IMR-90 (cell line): ENCODE data around the gene BATF. TPM values are rescaled to one million over a fixed set of nuclear protein-coding genes. Genes with fewer than 3 reads are reported as not detected.

Experiments
- ATAC-seq: fragments of 200-7000 bp; cut with Tn5 transposase; 2 replicates; pipeline ENCODE4 v1.9.1; 2020; ENCODE audit warnings: low read depth, mild to moderate bottlenecking, moderate library complexity
- BruUV-seq: library from RNA; stranded (reverse); fragments of 400-500 nt; replicated peaks from 2 replicates; lab custom pipeline; 2021; lab: Mats Ljungman, UMichigan
- CTCF ChIA-PET: fragments of 300-600 bp; formaldehyde crosslinking; extraction: SDS; loops from one replicate; lab custom pipeline; 2021; ENCODE audit warnings: antibody characterized with exemption; lab: Yijun Ruan, JAX
- POLR2A ChIA-PET: fragments of 300-600 bp; sonication (Branson Sonifier 250); formaldehyde crosslinking; loops from one replicate; lab custom pipeline; 2022; ENCODE audit warnings: antibody characterized with exemption; ENCODE audit not compliant: unreplicated experiment; lab: Charles Lee
- DNase-seq: peaks from one replicate; pipeline ENCODE4 v3.0.0; 2013
- H2AFZ ChIP-seq: replicated peaks from 2 replicates; pipeline ENCODE3; 2013; ENCODE audit warnings: low read length, mild to moderate bottlenecking; ENCODE audit not compliant: poor library complexity
- H2AK5ac ChIP-seq: 2 replicates; pipeline ENCODE4 v1.6.1; 2013; ENCODE audit warnings: low read depth, low read length, inconsistent platforms
- H2AK9ac ChIP-seq: replicated peaks from 2 replicates; pipeline ENCODE3; 2013; ENCODE audit warnings: mild to moderate bottlenecking, low read depth, low read length, moderate library complexity; ENCODE audit not compliant: poor library complexity
- H2BK120ac ChIP-seq: 2 replicates; pipeline ENCODE4 v1.6.1; 2013; ENCODE audit warnings: low read depth, low read length, inconsistent platforms
- H2BK15ac ChIP-seq: 3 replicates; pipeline ENCODE4 v1.6.1; 2013; ENCODE audit warnings: low read depth, low read length, inconsistent platforms
- H2BK20ac ChIP-seq: 2 replicates; pipeline ENCODE4 v1.6.1; 2013; ENCODE audit warnings: low read depth, mild to moderate bottlenecking, inconsistent platforms, low read length, moderate library complexity
- H2BK5ac ChIP-seq: 2 replicates; pipeline ENCODE4 v1.6.1; 2013; ENCODE audit warnings: mild to moderate bottlenecking, low read depth, low read length, inconsistent platforms; ENCODE audit not compliant: poor library complexity, severe bottlenecking
- H3K14ac ChIP-seq: replicated peaks from 2 replicates; pipeline ENCODE4 v1.6.1; 2013; ENCODE audit warnings: low read depth, low read length, inconsistent platforms
- H3K18ac ChIP-seq: 2 replicates; pipeline ENCODE4 v1.6.1; 2013; ENCODE audit warnings: low read depth, low read length, control low read depth
- H3K23ac ChIP-seq: 2 replicates; pipeline ENCODE4 v1.6.1; 2013; ENCODE audit warnings: low read depth, low read length, inconsistent platforms
- H3K27ac ChIP-seq: 2 replicates; pipeline ENCODE4 v1.5.1; 2013; ENCODE audit warnings: mild to moderate bottlenecking, control low read depth, low read length; ENCODE audit not compliant: insufficient read depth
- H3K27me3 ChIP-seq: 2 replicates; pipeline ENCODE4 v1.6.1; 2013; ENCODE audit warnings: low read length; ENCODE audit not compliant: control insufficient read depth, insufficient read depth
- H3K36me3 ChIP-seq: 2 replicates; pipeline ENCODE4 v1.6.1; 2013; ENCODE audit warnings: low read length, mixed read lengths; ENCODE audit not compliant: control insufficient read depth, insufficient read depth
- H3K4ac ChIP-seq: 2 replicates; pipeline ENCODE4 v1.6.1; 2013; ENCODE audit warnings: low read depth, low read length, inconsistent platforms
- H3K4me1 ChIP-seq: 2 replicates; pipeline ENCODE4 v1.6.1; 2013; ENCODE audit warnings: low read length, mixed read lengths; ENCODE audit not compliant: control insufficient read depth, insufficient read depth
- H3K4me2 ChIP-seq: 2 replicates; pipeline ENCODE4 v1.6.1; 2013; ENCODE audit warnings: low read depth, mild to moderate bottlenecking, control low read depth, low read length, moderate library complexity
- H3K4me3 ChIP-seq: 2 replicates; pipeline ENCODE4 v1.5.1; 2013; ENCODE audit warnings: low read depth, mild to moderate bottlenecking, control low read depth, low read length, moderate library complexity; ENCODE audit not compliant: insufficient read depth
- H3K56ac ChIP-seq: 2 replicates; pipeline ENCODE4 v1.6.1; 2013; ENCODE audit warnings: low read length, inconsistent platforms; ENCODE audit not compliant: insufficient read depth; ENCODE audit errors: extremely low read depth
- H3K79me1 ChIP-seq, 2 experiments: 2 replicates each; pipeline ENCODE4 v1.6.1; 2013; ENCODE audit warnings: low read length in 2 of 2, inconsistent platforms in 1 of 2, low read depth in 1 of 2
- H3K9ac ChIP-seq: 2 replicates; pipeline ENCODE4 v1.6.1; 2013; ENCODE audit warnings: low read depth, low read length, control low read depth
- H3K9me1 ChIP-seq: 2 replicates; pipeline ENCODE4 v1.6.1; 2013; ENCODE audit warnings: low read length, inconsistent platforms; ENCODE audit not compliant: insufficient read depth
- H3K9me3 ChIP-seq: 2 replicates; pipeline ENCODE4 v1.6.1; 2013; ENCODE audit warnings: low read length; ENCODE audit not compliant: control insufficient read depth, insufficient read depth
- H4K20me1 ChIP-seq: 2 replicates; pipeline ENCODE4 v1.6.1; 2013; ENCODE audit warnings: low read length, inconsistent platforms; ENCODE audit not compliant: insufficient read depth
- H4K5ac ChIP-seq: 2 replicates; pipeline ENCODE4 v1.6.1; 2013; ENCODE audit warnings: mild to moderate bottlenecking, low read depth, low read length, control low read depth
- H4K8ac ChIP-seq, 2 experiments: 2 replicates each; pipeline ENCODE4 v1.6.1; 2013; ENCODE audit warnings: low read depth in 2 of 2, low read length in 2 of 2, control low read depth in 1 of 2, inconsistent platforms in 1 of 2
- H4K91ac ChIP-seq: 2 replicates; pipeline ENCODE4 v1.6.1; 2013; ENCODE audit warnings: low read depth, low read length, inconsistent platforms; ENCODE audit not compliant: insufficient read depth
- CHD1 ChIP-seq: IDR thresholded peaks from 2 replicates; pipeline ENCODE4 v1.6.1; 2012; ENCODE audit warnings: low read depth, low read length, improper control_type of control experiment
- NFE2L2 ChIP-seq: fragments of 150-350 bp; IDR thresholded peaks from 2 replicates; pipeline ENCODE4 v1.6.1; 2016; ENCODE audit warnings: low read depth, mild to moderate bottlenecking, low read length
- WGBS, 2 experiments: methylation state at CpG; one replicate each; pipeline versions ENCODE4 v1.1.5 to v1.1.7; 2013; ENCODE audit warnings: missing lambda C conversion rate in 2 of 2; ENCODE audit not compliant: insufficient read length in 1 of 2; ENCODE audit errors: extremely low coverage in 2 of 2; 5-methylcytosine and 5-hydroxymethylcytosine counted together
- dilution Hi-C: fragments of 300-500 bp; cut with HindIII; formaldehyde crosslinking; loops from one replicate; pipeline ENCODE4 v1.14.3; 2018; ENCODE audit warnings: low sequenced_read_pairs; ENCODE audit not compliant: unreplicated experiment
- in situ Hi-C: fragments of 300-500 bp; cut with MboI; formaldehyde crosslinking; loops from 3 replicates; pipeline ENCODE4 v1.14.3; 2019; ENCODE audit warnings: low sequenced_read_pairs, inconsistent platforms, mixed read lengths
- intact Hi-C: fragments of 100-400 bp; cut with micrococcal nuclease; formaldehyde crosslinking; loops from 2 replicates; pipeline ENCODE4 v1.10.0; 2022
- polyA plus RNA-seq, 3 experiments: library from polyadenylated mRNA; depleted of rRNA; stranded (reverse); fragments of >200 nt; gene quantifications; 2 replicates each; pipeline ENCODE4 v1.2.3, GENCODE V29; 2012; ENCODE audit warnings: low replicate concordance in 1 of 3
- total RNA-seq: library from RNA; depleted of rRNA; stranded (reverse); fragments of >200 nt; gene quantifications from 2 replicates; pipeline ENCODE4 v1.2.3, GENCODE V29; 2012

BATF gene
- total and polyA plus RNA-seq, 2 of the 4 experiments (the other 2 are of a cell fraction) = not detected

DNA sequence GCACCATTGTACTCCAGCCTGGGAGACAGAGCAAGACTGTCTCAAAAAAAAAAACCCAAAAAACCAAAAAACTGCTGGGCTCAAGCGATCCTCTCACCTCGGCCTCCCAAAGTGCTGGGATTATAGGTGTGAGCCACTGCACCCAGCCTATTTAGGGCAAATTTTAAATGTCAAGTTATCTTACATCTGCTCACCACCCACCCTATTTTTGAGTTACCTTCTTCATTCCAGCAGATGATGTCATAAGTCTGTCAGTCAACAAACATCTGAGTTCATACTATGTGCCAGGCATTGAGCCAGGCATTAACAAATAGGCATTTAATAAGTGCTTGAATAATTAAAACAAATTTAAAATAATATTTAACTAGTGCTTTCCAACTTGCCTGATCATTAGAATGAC, 21.5 kb downstream of the BATF start:
- DNase-seq (no peak), ATAC-seq (no peak)
- Histone ChIP-seq H3K79me1 (no peaks in the 10 kb centered on the region), H3K18ac (no peak overlapping the region), H4K5ac (no peak overlapping the region), H3K9me3 (no peaks in the 10 kb centered on the region), H3K27me3 (peaks cover 12% of the 10 kb centered on the region), H2AK9ac (no peak overlapping the region), H3K4me1 (no peaks in the 10 kb centered on the region; the same call in 1 of the 2 replicates), H2BK120ac (no peak overlapping the region), H2AFZ (no peak overlapping the region), H2AK5ac (no peak overlapping the region), H3K4me3 (no peak overlapping the region), H3K4ac (no peak overlapping the region), H3K36me3 (no peaks in the 10 kb centered on the region), H3K4me2 (no peak overlapping the region), H2BK5ac (no peak overlapping the region), H3K14ac (no peak overlapping the region), H3K27ac (no peak overlapping the region), H3K9ac (no peak overlapping the region), H3K9me1 (no peaks in the 10 kb centered on the region), H4K20me1 (no peaks in the 10 kb centered on the region), H2BK15ac (no peak overlapping the region), H4K91ac (no peak overlapping the region), H3K23ac (no peak overlapping the region), H3K56ac (no peak overlapping the region), H2BK20ac (no peak overlapping the region), H4K8ac (no peak overlapping the region)
- TF ChIP-seq NFE2L2 (no peak), CHD1 (no peak)
- intact Hi-C loops (no loop called here), in situ Hi-C loops (no loop called here), dilution Hi-C loops (no loop called here)
- ChIA-PET CTCF (no interaction called here), POLR2A (no interaction called here)
- WGBS, 2 experiments = 82% methylated on average over 2 of the region's 2 CpGs; no CpG with 5 or more reads in 1 of the 2 experiments
- no TSS peak for BruUV-seq
